HepG2 (cell line): ENCODE measurements around the gene ABCA3. TPM values are rescaled to one million over a fixed set of nuclear protein-coding genes. Genes with fewer than 3 reads are reported as not detected.

Experiments used
- CREB3 ChIP-seq: sonication (generic); formaldehyde crosslinking; IDR thresholded peaks from 2 replicates; pipeline ENCODE4 v1.5.0; 2020; ENCODE audit warnings: missing genetic modification reagents
- ESRRA ChIP-seq: sonication (generic); formaldehyde crosslinking; IDR thresholded peaks from 2 replicates; pipeline ENCODE4 v1.5.1; 2020; ENCODE audit warnings: mild to moderate bottlenecking, low read depth, missing genetic modification reagents
- FOXP1 ChIP-seq, 2 experiments: fragments of 450-650 bp in 1 of 2; IDR thresholded peaks; 2 replicates each; pipeline ENCODE4 v1.6.1; 2017 to 2018; ENCODE audit warnings: antibody characterized with exemption in 1 of 2
- MEIS2 ChIP-seq: sonication (generic); formaldehyde crosslinking; IDR thresholded peaks from 2 replicates; pipeline ENCODE4 v1.9.0; 2021; ENCODE audit warnings: mild to moderate bottlenecking, missing genetic modification reagents
- NCOR1 ChIP-seq: fragments of 200-600 bp; sonication (generic); IDR thresholded peaks from 2 replicates; pipeline ENCODE4 v1.7.0; 2017; ENCODE audit warnings: antibody characterized with exemption, low read length, borderline replicate concordance
- NFAT5 ChIP-seq: sonication (generic); formaldehyde crosslinking; IDR thresholded peaks from 2 replicates; pipeline ENCODE4 v1.4.0; 2020; ENCODE audit warnings: missing genetic modification reagents
- NFIB ChIP-seq: sonication (generic); formaldehyde crosslinking; IDR thresholded peaks from 2 replicates; pipeline ENCODE4 v1.9.0; 2021; ENCODE audit warnings: missing genetic modification reagents, mild to moderate bottlenecking, borderline replicate concordance
- NR2F2 ChIP-seq: IDR thresholded peaks from 2 replicates; pipeline ENCODE4 v1.6.1; 2012; ENCODE audit warnings: low read depth, inconsistent platforms, borderline replicate concordance
- SOX5 ChIP-seq: IDR thresholded peaks from 2 replicates; pipeline ENCODE4 v1.6.1; 2016; ENCODE audit warnings: borderline replicate concordance
- THRA ChIP-seq: sonication (generic); formaldehyde crosslinking; IDR thresholded peaks from 2 replicates; pipeline ENCODE4 v1.4.0; 2020; ENCODE audit warnings: missing genetic modification reagents, borderline replicate concordance
- ZNF329 ChIP-seq: sonication (generic); formaldehyde crosslinking; IDR thresholded peaks from 2 replicates; pipeline ENCODE4 v1.9.0; 2021; ENCODE audit warnings: low read depth, mild to moderate bottlenecking, missing genetic modification reagents
- ZNF790 ChIP-seq: sonication (generic); formaldehyde crosslinking; IDR thresholded peaks from 2 replicates; pipeline ENCODE4 v1.8.0; 2022; ENCODE audit warnings: missing genetic modification reagents, mild to moderate bottlenecking, borderline replicate concordance
- polyA plus RNA-seq, 8 experiments: library from polyadenylated mRNA; depleted of rRNA in 3 of 8; stranded (reverse) in 7 of 8; unstranded in 1 of 8; fragments of >200 nt; fragmentation: Illumina TruSeq in 4 of 8; extraction: Trizol in 4 of 8; gene quantifications; 2 replicates each; pipeline versions ENCODE4 v1.2.1 to v1.2.3, GENCODE V29; 2011 to 2016; ENCODE audit warnings: low read depth in 4 of 8, missing spikeins in 1 of 8, mixed read lengths in 1 of 8; ENCODE audit not compliant: insufficient read depth in 1 of 8
- total RNA-seq, 5 experiments: library from RNA; depleted of rRNA; stranded (reverse); fragments of >200 nt; fragmentation: Illumina TruSeq; extraction: Trizol; gene quantifications; 2 replicates each; pipeline ENCODE4 v1.2.3, GENCODE V29; 2016; ENCODE audit warnings: low read depth in 1 of 5
- TF ChIP-seq, protein P1 (sequence below): sonication (generic); formaldehyde crosslinking; IDR thresholded peaks from 2 replicates; pipeline ENCODE4; 2020; ENCODE audit warnings: missing genetic modification reagents, mild to moderate bottlenecking, borderline replicate concordance
- TF ChIP-seq, protein P2 (sequence below): sonication (generic); formaldehyde crosslinking; IDR thresholded peaks from 2 replicates; pipeline ENCODE4 v1.5.0; 2020; ENCODE audit warnings: mild to moderate bottlenecking, missing genetic modification reagents

ABCA3 gene
- total and polyA plus RNA-seq, 2 of the 13 experiments (the other 11 are each of a cell fraction or from before 2014, with no cell fraction given): 0.60 to 1.5 TPM

- TF ChIP-seq, protein P1, sequence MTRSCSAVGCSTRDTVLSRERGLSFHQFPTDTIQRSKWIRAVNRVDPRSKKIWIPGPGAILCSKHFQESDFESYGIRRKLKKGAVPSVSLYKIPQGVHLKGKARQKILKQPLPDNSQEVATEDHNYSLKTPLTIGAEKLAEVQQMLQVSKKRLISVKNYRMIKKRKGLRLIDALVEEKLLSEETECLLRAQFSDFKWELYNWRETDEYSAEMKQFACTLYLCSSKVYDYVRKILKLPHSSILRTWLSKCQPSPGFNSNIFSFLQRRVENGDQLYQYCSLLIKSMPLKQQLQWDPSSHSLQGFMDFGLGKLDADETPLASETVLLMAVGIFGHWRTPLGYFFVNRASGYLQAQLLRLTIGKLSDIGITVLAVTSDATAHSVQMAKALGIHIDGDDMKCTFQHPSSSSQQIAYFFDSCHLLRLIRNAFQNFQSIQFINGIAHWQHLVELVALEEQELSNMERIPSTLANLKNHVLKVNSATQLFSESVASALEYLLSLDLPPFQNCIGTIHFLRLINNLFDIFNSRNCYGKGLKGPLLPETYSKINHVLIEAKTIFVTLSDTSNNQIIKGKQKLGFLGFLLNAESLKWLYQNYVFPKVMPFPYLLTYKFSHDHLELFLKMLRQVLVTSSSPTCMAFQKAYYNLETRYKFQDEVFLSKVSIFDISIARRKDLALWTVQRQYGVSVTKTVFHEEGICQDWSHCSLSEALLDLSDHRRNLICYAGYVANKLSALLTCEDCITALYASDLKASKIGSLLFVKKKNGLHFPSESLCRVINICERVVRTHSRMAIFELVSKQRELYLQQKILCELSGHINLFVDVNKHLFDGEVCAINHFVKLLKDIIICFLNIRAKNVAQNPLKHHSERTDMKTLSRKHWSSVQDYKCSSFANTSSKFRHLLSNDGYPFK (CRISPR knock-in tag): peak; percentile 89
- TF ChIP-seq NCOR1 (peak; percentile 50; the same call in 1 of the 2 replicates), ZNF790 (CRISPR knock-in tag) (peak; percentile 91), THRA (CRISPR knock-in tag) (0 out of 2 replicates have a peak, but pooled peaks have one; percentile 63), FOXP1 (IDR thresholded peaks at IDR 0.05) (no peak), FOXP1 (CRISPR knock-in tag; IDR thresholded peaks at IDR 0.05) (no peak), MEIS2 (CRISPR knock-in tag) (peak; percentile 26; the same call in 1 of the 2 replicates), ZNF329 (0 out of 2 replicates have a peak, but pooled peaks have one; percentile 32), CREB3 (CRISPR knock-in tag) (0 out of 2 replicates have a peak, but pooled peaks have one; percentile 30), NR2F2 (0 out of 2 replicates have a peak, but pooled peaks have one; percentile 13), SOX5 (CRISPR knock-in tag) (peak; percentile 25; the same call in 1 of the 2 replicates), NFAT5 (peak; percentile 22; the same call in 1 of the 2 replicates), NFIB (CRISPR knock-in tag) (no peak), ESRRA (CRISPR knock-in tag) (peak; percentile 68; the same call in 1 of the 2 replicates)
- TF ChIP-seq, protein P2, sequence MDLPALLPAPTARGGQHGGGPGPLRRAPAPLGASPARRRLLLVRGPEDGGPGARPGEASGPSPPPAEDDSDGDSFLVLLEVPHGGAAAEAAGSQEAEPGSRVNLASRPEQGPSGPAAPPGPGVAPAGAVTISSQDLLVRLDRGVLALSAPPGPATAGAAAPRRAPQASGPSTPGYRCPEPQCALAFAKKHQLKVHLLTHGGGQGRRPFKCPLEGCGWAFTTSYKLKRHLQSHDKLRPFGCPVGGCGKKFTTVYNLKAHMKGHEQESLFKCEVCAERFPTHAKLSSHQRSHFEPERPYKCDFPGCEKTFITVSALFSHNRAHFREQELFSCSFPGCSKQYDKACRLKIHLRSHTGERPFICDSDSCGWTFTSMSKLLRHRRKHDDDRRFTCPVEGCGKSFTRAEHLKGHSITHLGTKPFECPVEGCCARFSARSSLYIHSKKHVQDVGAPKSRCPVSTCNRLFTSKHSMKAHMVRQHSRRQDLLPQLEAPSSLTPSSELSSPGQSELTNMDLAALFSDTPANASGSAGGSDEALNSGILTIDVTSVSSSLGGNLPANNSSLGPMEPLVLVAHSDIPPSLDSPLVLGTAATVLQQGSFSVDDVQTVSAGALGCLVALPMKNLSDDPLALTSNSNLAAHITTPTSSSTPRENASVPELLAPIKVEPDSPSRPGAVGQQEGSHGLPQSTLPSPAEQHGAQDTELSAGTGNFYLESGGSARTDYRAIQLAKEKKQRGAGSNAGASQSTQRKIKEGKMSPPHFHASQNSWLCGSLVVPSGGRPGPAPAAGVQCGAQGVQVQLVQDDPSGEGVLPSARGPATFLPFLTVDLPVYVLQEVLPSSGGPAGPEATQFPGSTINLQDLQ (CRISPR knock-in tag): 0 out of 2 replicates have a peak, but pooled peaks have one; percentile 36
Observed at GRCh38 chr16:2267913-2268666, 72.4 kb downstream of the ABCA3 start, which contains the start of gene RNPS1 (continued).
